Measurements from ENCODE around the gene DCBLD1.

DCBLD1 gene

DNA sequence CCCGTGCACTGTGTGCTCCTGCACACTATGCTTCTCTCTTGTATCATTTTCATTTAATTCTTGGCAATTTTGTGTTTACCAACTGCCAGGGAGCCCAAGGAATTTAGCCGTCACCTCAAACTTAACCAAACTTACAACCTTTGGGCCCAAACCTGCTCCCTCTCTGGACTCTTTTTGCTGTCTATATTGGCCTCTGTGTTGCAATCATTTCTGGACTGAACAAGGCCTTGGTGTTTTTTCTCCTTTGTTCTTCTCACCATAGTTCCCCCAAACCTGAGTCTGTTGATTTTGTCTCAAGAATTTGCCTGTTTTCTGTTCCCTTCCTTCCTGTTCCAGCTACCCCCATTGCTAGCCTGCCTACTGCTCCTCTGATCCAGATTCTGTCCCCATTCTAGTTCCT is 19.2 kb downstream of the DCBLD1 start:
- Histone ChIP-seq H3K27me3 (ENCODE audit: control insufficient read depth, insufficient read depth, low read length) (no peaks in the 10 kb centered on the region), H3K4me1 (ENCODE audit: control insufficient read depth, insufficient read depth, low read length) (no peaks in the 10 kb centered on the region; the same call in 1 of the 2 replicates), H3K27ac (ENCODE audit: low read depth, low read length) (no peak overlapping the region)

GRCh38 chr6:117502580-117502979 is 20.1 kb downstream of the DCBLD1 start:
- Histone ChIP-seq H3K9ac (ENCODE audit: low read depth, low read length) (no peak overlapping the region), H3K4me1 (ENCODE audit: control insufficient read depth, insufficient read depth, low read length) (no peaks in the 10 kb centered on the region; the same call in 1 of the 2 replicates), H3K9me3 (ENCODE audit: control insufficient read depth, insufficient read depth, low read length) (no peaks in the 10 kb centered on the region), H3K4me3 (ENCODE audit: low read depth, low read length) (no peak overlapping the region), H3K27me3 (ENCODE audit: control insufficient read depth, insufficient read depth, low read length) (no peaks in the 10 kb centered on the region), H3K27ac (ENCODE audit: low read depth, low read length) (no peak overlapping the region), H3K36me3 (ENCODE audit: control insufficient read depth, insufficient read depth, low read length) (no peaks in the 10 kb centered on the region)

More for the DNA sequence above, 19.2 kb downstream of the DCBLD1 start:
- no peaks in the 10 kb centered on the region for H3K9me3 ChIP-seq (ENCODE audit: control insufficient read depth, insufficient read depth, low read length)
- H3K4me3 ChIP-seq (ENCODE audit: low read depth, low read length): no peak overlapping the region
- H3K36me3 ChIP-seq (ENCODE audit: control insufficient read depth, insufficient read depth, low read length): no peaks in the 10 kb centered on the region
- no peak overlapping the region for H3K9ac ChIP-seq (ENCODE audit: low read depth, low read length)

DNA sequence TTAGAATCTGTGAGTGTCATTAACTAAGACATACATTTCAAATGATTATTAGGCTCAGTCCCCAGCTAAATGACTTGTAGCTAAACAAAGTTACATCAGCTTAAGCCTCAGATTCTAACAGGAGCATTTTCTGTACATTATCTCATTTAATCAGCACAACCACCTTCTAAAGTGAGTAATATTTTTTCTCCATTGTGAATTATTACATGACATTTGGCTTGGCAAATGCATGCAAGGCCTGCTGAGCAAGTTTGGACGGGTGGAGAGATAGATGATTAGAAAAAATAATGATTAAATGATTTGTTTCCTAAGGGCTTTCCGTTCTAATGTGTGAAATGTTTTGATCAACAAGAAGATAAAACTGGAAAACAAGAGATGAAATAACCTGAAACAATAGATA is 20.7 kb downstream of the DCBLD1 start:
- no peak overlapping the region for H3K27ac ChIP-seq (ENCODE audit: low read depth, low read length)
- no peaks in the 10 kb centered on the region for H3K27me3 ChIP-seq (ENCODE audit: control insufficient read depth, insufficient read depth, low read length)
- H3K9me3 ChIP-seq (ENCODE audit: control insufficient read depth, insufficient read depth, low read length): no peaks in the 10 kb centered on the region
- no peaks in the 10 kb centered on the region for H3K36me3 ChIP-seq (ENCODE audit: control insufficient read depth, insufficient read depth, low read length)
- no peaks in the 10 kb centered on the region for H3K4me1 ChIP-seq (ENCODE audit: control insufficient read depth, insufficient read depth, low read length)
- no peak overlapping the region for H3K4me3 ChIP-seq (ENCODE audit: low read depth, low read length)
- no peak overlapping the region for H3K9ac ChIP-seq (ENCODE audit: low read depth, low read length)

- H3K27ac ChIP-seq (ENCODE audit: low read depth, low read length): no peak overlapping the region
- no peak overlapping the region for H3K9ac ChIP-seq (ENCODE audit: low read depth, low read length)
- no peak overlapping the region for H3K4me3 ChIP-seq (ENCODE audit: low read depth, low read length)
- no peaks in the 10 kb centered on the region for H3K9me3 ChIP-seq (ENCODE audit: control insufficient read depth, insufficient read depth, low read length)
- H3K36me3 ChIP-seq (ENCODE audit: control insufficient read depth, insufficient read depth, low read length): no peaks in the 10 kb centered on the region
- H3K4me1 ChIP-seq (ENCODE audit: control insufficient read depth, insufficient read depth, low read length): no peaks in the 10 kb centered on the region
- no peaks in the 10 kb centered on the region for H3K27me3 ChIP-seq (ENCODE audit: control insufficient read depth, insufficient read depth, low read length)
Observed at GRCh38 chr6:117504478-117505144, 22.1 kb downstream of the DCBLD1 start.

GRCh38 chr6:117505311-117505710 is 22.8 kb downstream of the DCBLD1 start:
- Histone ChIP-seq H3K9me3 (ENCODE audit: control insufficient read depth, insufficient read depth, low read length) (no peaks in the 10 kb centered on the region), H3K4me3 (ENCODE audit: low read depth, low read length) (no peak overlapping the region), H3K4me1 (ENCODE audit: control insufficient read depth, insufficient read depth, low read length) (no peaks in the 10 kb centered on the region), H3K27ac (ENCODE audit: low read depth, low read length) (no peak overlapping the region), H3K9ac (ENCODE audit: low read depth, low read length) (no peak overlapping the region), H3K27me3 (ENCODE audit: control insufficient read depth, insufficient read depth, low read length) (no peaks in the 10 kb centered on the region), H3K36me3 (ENCODE audit: control insufficient read depth, insufficient read depth, low read length) (no peaks in the 10 kb centered on the region)

GRCh38 chr6:117506180-117506835 is 23.8 kb downstream of the DCBLD1 start:
- no peak overlapping the region for H3K9ac ChIP-seq (ENCODE audit: low read depth, low read length)
- no peaks in the 10 kb centered on the region for H3K9me3 ChIP-seq (ENCODE audit: control insufficient read depth, insufficient read depth, low read length)
- no peaks in the 10 kb centered on the region for H3K27me3 ChIP-seq (ENCODE audit: control insufficient read depth, insufficient read depth, low read length)
- H3K36me3 ChIP-seq (ENCODE audit: control insufficient read depth, insufficient read depth, low read length): no peaks in the 10 kb centered on the region
- no peak overlapping the region for H3K27ac ChIP-seq (ENCODE audit: low read depth, low read length)
- no peaks in the 10 kb centered on the region for H3K4me1 ChIP-seq (ENCODE audit: control insufficient read depth, insufficient read depth, low read length)
- H3K4me3 ChIP-seq (ENCODE audit: low read depth, low read length): no peak overlapping the region

- Histone ChIP-seq H3K9ac (ENCODE audit: low read depth, low read length) (no peak overlapping the region), H3K9me3 (ENCODE audit: control insufficient read depth, insufficient read depth, low read length) (no peaks in the 10 kb centered on the region), H3K27me3 (ENCODE audit: control insufficient read depth, insufficient read depth, low read length) (no peaks in the 10 kb centered on the region), H3K27ac (ENCODE audit: low read depth, low read length) (no peak overlapping the region), H3K4me3 (ENCODE audit: low read depth, low read length) (no peak overlapping the region), H3K4me1 (ENCODE audit: control insufficient read depth, insufficient read depth, low read length) (no peaks in the 10 kb centered on the region), H3K36me3 (ENCODE audit: control insufficient read depth, insufficient read depth, low read length) (no peaks in the 10 kb centered on the region)
Observed at GRCh38 chr6:117506907-117507306, 24.4 kb downstream of the DCBLD1 start.

DNA sequence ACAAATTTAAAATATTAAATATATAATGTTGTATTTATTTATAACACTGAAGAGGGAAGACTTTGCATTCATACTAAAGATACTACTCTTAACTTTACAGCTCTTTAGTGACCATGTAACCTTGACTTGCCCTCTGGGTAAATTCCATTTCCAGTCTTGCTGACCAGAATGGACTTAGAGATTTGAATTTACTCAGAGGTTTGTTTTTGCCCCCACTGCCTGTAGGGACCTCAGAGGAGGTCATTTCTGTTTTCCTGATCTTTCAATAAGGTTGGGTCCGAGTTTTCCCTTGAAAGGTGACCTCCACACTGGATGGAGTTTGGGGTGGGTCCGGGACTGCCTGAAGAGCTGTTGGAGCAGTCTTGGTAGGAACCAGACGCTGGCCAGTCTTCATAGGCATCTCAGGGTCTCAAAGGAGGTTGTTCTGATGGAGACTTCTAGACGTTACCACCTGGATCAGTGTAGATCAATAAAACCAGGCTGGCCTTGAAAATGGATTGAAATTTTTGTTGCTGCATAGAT is 26.0 kb downstream of the DCBLD1 start:
- no peaks in the 10 kb centered on the region for H3K36me3 ChIP-seq (ENCODE audit: control insufficient read depth, insufficient read depth, low read length)
- H3K27ac ChIP-seq (ENCODE audit: low read depth, low read length): no peak overlapping the region
- H3K9me3 ChIP-seq (ENCODE audit: control insufficient read depth, insufficient read depth, low read length): no peaks in the 10 kb centered on the region
- no peak overlapping the region for H3K9ac ChIP-seq (ENCODE audit: low read depth, low read length)
- H3K4me3 ChIP-seq (ENCODE audit: low read depth, low read length): no peak overlapping the region
- no peaks in the 10 kb centered on the region for H3K27me3 ChIP-seq (ENCODE audit: control insufficient read depth, insufficient read depth, low read length)
- H3K4me1 ChIP-seq (ENCODE audit: control insufficient read depth, insufficient read depth, low read length): no peaks in the 10 kb centered on the region

DNA sequence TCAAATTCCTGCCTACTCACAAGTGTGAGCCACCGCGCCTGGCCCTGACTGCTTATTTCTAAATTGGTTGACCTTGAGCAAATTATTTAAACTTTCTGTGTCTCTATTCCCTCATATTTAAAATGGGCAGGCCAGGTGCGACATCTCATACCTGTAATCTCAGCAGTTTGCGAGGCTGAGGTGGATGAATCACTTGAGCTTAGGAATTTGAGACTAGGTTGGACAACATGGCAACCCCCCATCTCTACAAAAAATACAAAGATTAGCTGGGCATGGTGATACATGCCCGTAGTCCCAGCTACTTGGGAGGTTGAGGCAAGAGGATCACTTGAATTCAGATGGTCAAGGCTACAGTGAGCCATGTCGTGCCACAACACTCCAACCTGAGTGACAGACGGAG is 26.5 kb downstream of the DCBLD1 start:
- no peaks in the 10 kb centered on the region for H3K4me1 ChIP-seq (ENCODE audit: control insufficient read depth, insufficient read depth, low read length)
- H3K9ac ChIP-seq (ENCODE audit: low read depth, low read length): no peak overlapping the region
- no peaks in the 10 kb centered on the region for H3K9me3 ChIP-seq (ENCODE audit: control insufficient read depth, insufficient read depth, low read length)
- no peaks in the 10 kb centered on the region for H3K36me3 ChIP-seq (ENCODE audit: control insufficient read depth, insufficient read depth, low read length)
- H3K27ac ChIP-seq (ENCODE audit: low read depth, low read length): no peak overlapping the region
- H3K27me3 ChIP-seq (ENCODE audit: control insufficient read depth, insufficient read depth, low read length): no peaks in the 10 kb centered on the region
- no peak overlapping the region for H3K4me3 ChIP-seq (ENCODE audit: low read depth, low read length)

- Histone ChIP-seq H3K4me1 (ENCODE audit: control insufficient read depth, insufficient read depth, low read length) (no peaks in the 10 kb centered on the region), H3K36me3 (ENCODE audit: control insufficient read depth, insufficient read depth, low read length) (no peaks in the 10 kb centered on the region), H3K9me3 (ENCODE audit: control insufficient read depth, insufficient read depth, low read length) (no peaks in the 10 kb centered on the region), H3K27ac (ENCODE audit: low read depth, low read length) (no peak overlapping the region), H3K4me3 (ENCODE audit: low read depth, low read length) (no peak overlapping the region), H3K27me3 (ENCODE audit: control insufficient read depth, insufficient read depth, low read length) (no peaks in the 10 kb centered on the region), H3K9ac (ENCODE audit: low read depth, low read length) (no peak overlapping the region)
Observed at GRCh38 chr6:117512056-117512828, 29.8 kb downstream of the DCBLD1 start.
